GM08714 (cell line): ENCODE measurements around the gene SLC27A2.
"Not testable (repeated sequence)": the region's sequence is repeated elsewhere in the genome, so short reads cannot be mapped to it uniquely, and the experiment has no call there.

ENCODE experiments used
- H3K4me3 ChIP-seq: fragments of 200-500 bp; sonication (Bioruptor generic); 2 replicates; pipeline ENCODE4 v1.5.1; 2014; ENCODE audit warnings: mild to moderate bottlenecking, low read length, inconsistent platforms
- ZNF274 ChIP-seq: IDR thresholded peaks from 2 replicates; pipeline ENCODE4 v1.6.1; 2012; ENCODE audit warnings: mild to moderate bottlenecking, low read depth, low read length

SLC27A2 gene

GRCh38 chr15:50176869-50177268 lies 5.1 kb upstream of the SLC27A2 start:
- no peak overlapping the region for H3K4me3 ChIP-seq
- TF ChIP-seq ZNF274, result no peak

GRCh38 chr15:50180091-50180490 lies 1.9 kb upstream of the SLC27A2 start:
- no peak for TF ChIP-seq ZNF274
- H3K4me3 ChIP-seq, result no peak overlapping the region

- no peak for TF ChIP-seq ZNF274
- no peak overlapping the region for H3K4me3 ChIP-seq
Measured at GRCh38 chr15:50180582-50180981, 1.4 kb upstream of the SLC27A2 start.

- no peak for TF ChIP-seq ZNF274
- H3K4me3 ChIP-seq, result peak overlapping the region; percentile 68; the same call in 1 of the 2 replicates
Measured at GRCh38 chr15:50181201-50181968, 611 bp upstream of the SLC27A2 start.

GRCh38 chr15:50182219-50183013 lies 420 bp downstream of the SLC27A2 start:
- no peak for TF ChIP-seq ZNF274
- H3K4me3 ChIP-seq, result peak overlapping the region; percentile 68; the same call in 1 of the 2 replicates

- peak overlapping the region; percentile 68; the same call in 1 of the 2 replicates for H3K4me3 ChIP-seq
- no peak for TF ChIP-seq ZNF274
Measured at GRCh38 chr15:50183112-50183794, 1.3 kb downstream of the SLC27A2 start.

- H3K4me3 ChIP-seq, result no peak overlapping the region
- no peak for TF ChIP-seq ZNF274
Measured at GRCh38 chr15:50184863-50185504, 3.0 kb downstream of the SLC27A2 start.

- H3K4me3 ChIP-seq, result no peak overlapping the region
- TF ChIP-seq ZNF274, result no peak
Measured at GRCh38 chr15:50186090-50186489, 4.1 kb downstream of the SLC27A2 start.

GRCh38 chr15:50186752-50187151 lies 4.8 kb downstream of the SLC27A2 start:
- no peak for TF ChIP-seq ZNF274
- H3K4me3 ChIP-seq, result no peak overlapping the region

- no peak for TF ChIP-seq ZNF274
- H3K4me3 ChIP-seq, result no peak overlapping the region
Measured at GRCh38 chr15:50187525-50187924, 5.5 kb downstream of the SLC27A2 start.

- no peak for TF ChIP-seq ZNF274
- H3K4me3 ChIP-seq, result no peak overlapping the region
Measured at GRCh38 chr15:50187997-50188396, 6.0 kb downstream of the SLC27A2 start.

GRCh38 chr15:50188793-50189192 lies 6.8 kb downstream of the SLC27A2 start:
- not testable (repeated sequence) for H3K4me3 ChIP-seq

- H3K4me3 ChIP-seq, result no peak overlapping the region
- no peak for TF ChIP-seq ZNF274
Measured at GRCh38 chr15:50189633-50190032, 7.6 kb downstream of the SLC27A2 start.

GRCh38 chr15:50190166-50190570 lies 8.2 kb downstream of the SLC27A2 start:
- no peak overlapping the region for H3K4me3 ChIP-seq
- no peak for TF ChIP-seq ZNF274

GRCh38 chr15:50190723-50191122 lies 8.7 kb downstream of the SLC27A2 start:
- no peak overlapping the region for H3K4me3 ChIP-seq
- no peak for TF ChIP-seq ZNF274
